ENCODE results near the gene PMP22. TPM values are rescaled to one million over a fixed set of nuclear protein-coding genes. Genes with fewer than 3 reads are reported as not detected.

Gene PMP22
- total RNA-seq = not detected

DNA sequence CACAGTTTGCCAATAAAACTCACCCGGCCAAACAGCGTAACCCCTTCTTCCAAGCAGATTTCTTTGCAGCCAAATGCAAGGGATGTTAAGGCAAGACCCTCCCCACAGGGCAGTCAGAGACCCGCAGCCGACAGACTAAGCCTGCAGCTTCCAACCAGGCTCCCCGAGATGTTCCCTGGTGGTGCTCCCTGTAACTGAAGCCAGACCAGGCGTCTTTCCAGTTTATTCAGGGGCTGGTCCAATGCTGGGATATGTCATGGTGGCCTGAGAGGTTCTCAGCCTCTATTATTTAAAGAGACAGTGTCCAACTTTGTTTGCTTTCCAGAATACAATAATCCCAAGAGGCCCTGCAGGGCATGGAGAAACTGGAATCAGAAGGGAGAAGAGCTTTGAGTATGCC is at the start of gene PMP22:
PMP22 (minus strand) TSS at position 196 of the 400 bp plus-strand sequence. CDS start 4,599 bp downstream, outside the sequence.
- CTCF ChIA-PET = no interaction called here
- H3K4me1 Mint-ChIP-seq = peaks cover 7% of the 10 kb centered on the region
- H3K36me3 Mint-ChIP-seq = no peaks in the 10 kb centered on the region
- DNase-seq = no peak
- H3K4me3 Mint-ChIP-seq = no peak within 1 kb of the TSS
- no peak for ATAC-seq
- peaks cover 85% of the 10 kb centered on the region for H3K27me3 Mint-ChIP-seq
- H3K9me3 Mint-ChIP-seq (ENCODE audit: low read depth) = no peaks in the 10 kb centered on the region
- H3K27ac Mint-ChIP-seq = no peak within 1 kb of the TSS

DNA sequence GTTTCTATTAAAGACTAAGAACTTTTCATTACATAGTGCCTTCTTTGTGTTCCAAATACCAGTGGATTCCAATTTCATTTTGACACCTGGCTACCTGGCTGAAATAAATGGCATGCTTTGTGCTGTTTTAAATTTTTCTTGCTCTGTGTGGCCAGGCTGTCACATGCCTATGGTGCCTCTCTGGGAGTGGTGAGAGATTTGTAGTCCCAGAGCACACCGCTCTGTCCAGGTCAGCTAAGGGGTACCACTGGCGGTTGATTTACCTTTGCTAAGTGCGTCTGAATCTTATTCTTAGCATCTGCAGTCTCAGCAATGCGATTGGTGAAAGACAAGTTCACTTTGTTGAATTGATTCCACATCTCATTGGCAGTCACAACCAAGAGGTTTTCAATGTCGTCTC is 46.9 kb upstream of the PMP22 start:
- no peak overlapping the region for H3K4me3 Mint-ChIP-seq
- H3K9me3 Mint-ChIP-seq (ENCODE audit: low read depth) = no peaks in the 10 kb centered on the region
- no peak overlapping the region for H3K27ac Mint-ChIP-seq
- ATAC-seq = no peak
- H3K4me1 Mint-ChIP-seq = no peaks in the 10 kb centered on the region
- CTCF ChIA-PET = no interaction called here
- no peak for DNase-seq
- H3K27me3 Mint-ChIP-seq = peaks cover 10% of the 10 kb centered on the region
- H3K36me3 Mint-ChIP-seq = no peaks in the 10 kb centered on the region

- ATAC-seq = no peak
- CTCF ChIA-PET = no interaction called here
- H3K27me3 Mint-ChIP-seq = peaks cover 5% of the 10 kb centered on the region
- H3K9me3 Mint-ChIP-seq (ENCODE audit: low read depth) = no peaks in the 10 kb centered on the region
- DNase-seq = no peak
- H3K4me3 Mint-ChIP-seq = no peak overlapping the region
- H3K4me1 Mint-ChIP-seq = no peaks in the 10 kb centered on the region
- no peaks in the 10 kb centered on the region for H3K36me3 Mint-ChIP-seq
- no peak overlapping the region for H3K27ac Mint-ChIP-seq
These were observed 44.7 kb upstream of the PMP22 start for GRCh38 chr17:15309793-15310192.

GRCh38 chr17:15309236-15309635 is 44.1 kb upstream of the PMP22 start:
- Mint-ChIP-seq H3K27ac (no peak overlapping the region), H3K9me3 (ENCODE audit: low read depth) (no peaks in the 10 kb centered on the region), H3K36me3 (no peaks in the 10 kb centered on the region), H3K4me3 (no peak overlapping the region), H3K4me1 (no peaks in the 10 kb centered on the region), H3K27me3 (peaks cover 5% of the 10 kb centered on the region)
- no peak for DNase-seq
- CTCF ChIA-PET = no interaction called here
- ATAC-seq = no peak

DNA sequence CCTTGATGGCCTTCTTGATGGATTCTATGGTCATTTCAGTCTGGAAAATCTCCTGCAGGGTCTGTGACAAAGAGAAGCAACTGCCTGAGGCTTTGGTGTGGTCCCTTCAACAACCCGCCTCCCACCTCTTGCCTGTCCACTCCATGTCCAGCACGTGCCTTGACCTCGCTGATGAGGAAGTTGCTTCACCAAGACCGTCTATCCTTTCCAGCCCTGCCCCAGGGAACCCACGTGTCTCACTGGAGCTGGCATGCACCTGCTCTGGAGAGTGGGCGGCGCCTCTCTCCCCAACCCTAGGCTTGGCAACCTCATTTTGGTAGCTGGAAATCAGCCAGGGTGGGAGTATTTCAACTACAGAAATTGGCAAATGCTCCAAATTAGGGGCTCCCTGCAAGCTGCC is 43.6 kb upstream of the PMP22 start:
- H3K9me3 Mint-ChIP-seq (ENCODE audit: low read depth) = no peaks in the 10 kb centered on the region
- CTCF ChIA-PET = no interaction called here
- peaks cover 5% of the 10 kb centered on the region for H3K27me3 Mint-ChIP-seq
- H3K4me1 Mint-ChIP-seq = no peaks in the 10 kb centered on the region
- no peak for DNase-seq
- no peak overlapping the region for H3K27ac Mint-ChIP-seq
- no peak for ATAC-seq
- no peak overlapping the region for H3K4me3 Mint-ChIP-seq
- no peaks in the 10 kb centered on the region for H3K36me3 Mint-ChIP-seq

GRCh38 chr17:15307710-15308111 is 42.6 kb upstream of the PMP22 start:
- H3K36me3 Mint-ChIP-seq = no peaks in the 10 kb centered on the region
- H3K4me1 Mint-ChIP-seq = no peaks in the 10 kb centered on the region
- H3K27ac Mint-ChIP-seq = no peak overlapping the region
- CTCF ChIA-PET = no interaction called here
- no peaks in the 10 kb centered on the region for H3K9me3 Mint-ChIP-seq (ENCODE audit: low read depth)
- no peak for DNase-seq
- H3K4me3 Mint-ChIP-seq = no peak overlapping the region
- ATAC-seq = no peak
- peaks cover 9% of the 10 kb centered on the region for H3K27me3 Mint-ChIP-seq

GRCh38 chr17:15303851-15304250 is 38.7 kb upstream of the PMP22 start:
- peaks cover 24% of the 10 kb centered on the region for H3K27me3 Mint-ChIP-seq
- no peaks in the 10 kb centered on the region for H3K36me3 Mint-ChIP-seq
- no peaks in the 10 kb centered on the region for H3K4me1 Mint-ChIP-seq
- CTCF ChIA-PET = no interaction called here
- DNase-seq = no peak
- no peak overlapping the region for H3K27ac Mint-ChIP-seq
- H3K4me3 Mint-ChIP-seq = no peak overlapping the region
- H3K9me3 Mint-ChIP-seq (ENCODE audit: low read depth) = no peaks in the 10 kb centered on the region
- ATAC-seq = no peak

DNA sequence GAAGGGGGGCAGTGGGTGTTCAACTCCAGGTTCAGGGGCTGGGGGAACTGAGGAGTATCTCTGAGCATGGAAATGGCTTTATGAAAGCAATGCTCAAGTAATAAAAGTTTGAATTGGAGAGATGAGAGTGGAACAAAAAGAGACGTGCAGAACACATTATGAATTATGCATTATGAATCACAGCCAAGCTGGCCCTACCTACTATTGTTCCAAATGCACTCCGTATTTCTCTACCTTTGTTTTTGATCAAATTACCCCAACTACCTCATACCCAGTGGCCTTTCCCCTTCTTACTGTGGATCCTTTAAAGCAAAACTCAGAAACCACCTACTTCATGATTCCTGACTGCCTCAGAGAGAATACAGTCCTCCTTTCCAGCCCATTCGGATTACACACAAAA is 38.1 kb upstream of the PMP22 start:
- H3K4me3 Mint-ChIP-seq = no peak overlapping the region
- peaks cover 24% of the 10 kb centered on the region for H3K27me3 Mint-ChIP-seq
- ATAC-seq = no peak
- H3K4me1 Mint-ChIP-seq = no peaks in the 10 kb centered on the region
- no peak for DNase-seq
- H3K27ac Mint-ChIP-seq = no peak overlapping the region
- CTCF ChIA-PET = no interaction called here
- no peaks in the 10 kb centered on the region for H3K36me3 Mint-ChIP-seq
- no peaks in the 10 kb centered on the region for H3K9me3 Mint-ChIP-seq (ENCODE audit: low read depth)

- Mint-ChIP-seq H3K4me1 (no peaks in the 10 kb centered on the region), H3K27ac (no peak overlapping the region), H3K9me3 (ENCODE audit: low read depth) (no peaks in the 10 kb centered on the region), H3K27me3 (peaks cover 24% of the 10 kb centered on the region), H3K4me3 (no peak overlapping the region), H3K36me3 (no peaks in the 10 kb centered on the region)
- ATAC-seq = no peak
- CTCF ChIA-PET = interaction anchor here (1.7 kb wide), 1 partner anchor 63 kb away, joined by 3 read pairs; no protein-coding TSS in a partner anchor
- DNase-seq = no peak
These were observed 36.7 kb upstream of the PMP22 start for GRCh38 chr17:15301845-15302244.

GRCh38 chr17:15298176-15298575 is 33.0 kb upstream of the PMP22 start:
- DNase-seq (no peak), ATAC-seq (no peak)
- Mint-ChIP-seq H3K27ac (no peak overlapping the region), H3K4me3 (no peak overlapping the region), H3K27me3 (peaks cover 22% of the 10 kb centered on the region), H3K9me3 (ENCODE audit: low read depth) (no peaks in the 10 kb centered on the region), H3K36me3 (no peaks in the 10 kb centered on the region), H3K4me1 (no peaks in the 10 kb centered on the region)
- CTCF ChIA-PET = no interaction called here

GRCh38 chr17:15293558-15293957 is 28.4 kb upstream of the PMP22 start:
- CTCF ChIA-PET = no interaction called here

GRCh38 chr17:15291674-15292361 is 26.7 kb upstream of the PMP22 start:
- H3K27me3 Mint-ChIP-seq = peaks cover 32% of the 10 kb centered on the region
- CTCF ChIA-PET = no interaction called here
- ATAC-seq (no peak), DNase-seq (no peak)
- no peak overlapping the region for H3K4me3 Mint-ChIP-seq
- H3K27ac Mint-ChIP-seq = no peak overlapping the region
- H3K36me3 Mint-ChIP-seq = no peaks in the 10 kb centered on the region
- no peaks in the 10 kb centered on the region for H3K4me1 Mint-ChIP-seq
- H3K9me3 Mint-ChIP-seq (ENCODE audit: low read depth) = no peaks in the 10 kb centered on the region

More at GRCh38 chr17:15293558-15293957, 28.4 kb upstream of the PMP22 start:
- Mint-ChIP-seq H3K27ac (no peak overlapping the region), H3K9me3 (ENCODE audit: low read depth) (no peaks in the 10 kb centered on the region), H3K27me3 (peaks cover 17% of the 10 kb centered on the region), H3K36me3 (no peaks in the 10 kb centered on the region), H3K4me1 (no peaks in the 10 kb centered on the region), H3K4me3 (no peak overlapping the region)
- ATAC-seq = no peak
- DNase-seq = no peak

GRCh38 chr17:15290605-15291004 is 25.5 kb upstream of the PMP22 start:
- DNase-seq (no peak), ATAC-seq (no peak)
- H3K27me3 Mint-ChIP-seq = peaks cover 33% of the 10 kb centered on the region
- no peaks in the 10 kb centered on the region for H3K36me3 Mint-ChIP-seq
- H3K27ac Mint-ChIP-seq = no peak overlapping the region
- no peak overlapping the region for H3K4me3 Mint-ChIP-seq
- CTCF ChIA-PET = no interaction called here
- no peaks in the 10 kb centered on the region for H3K4me1 Mint-ChIP-seq
- no peaks in the 10 kb centered on the region for H3K9me3 Mint-ChIP-seq (ENCODE audit: low read depth)

DNA sequence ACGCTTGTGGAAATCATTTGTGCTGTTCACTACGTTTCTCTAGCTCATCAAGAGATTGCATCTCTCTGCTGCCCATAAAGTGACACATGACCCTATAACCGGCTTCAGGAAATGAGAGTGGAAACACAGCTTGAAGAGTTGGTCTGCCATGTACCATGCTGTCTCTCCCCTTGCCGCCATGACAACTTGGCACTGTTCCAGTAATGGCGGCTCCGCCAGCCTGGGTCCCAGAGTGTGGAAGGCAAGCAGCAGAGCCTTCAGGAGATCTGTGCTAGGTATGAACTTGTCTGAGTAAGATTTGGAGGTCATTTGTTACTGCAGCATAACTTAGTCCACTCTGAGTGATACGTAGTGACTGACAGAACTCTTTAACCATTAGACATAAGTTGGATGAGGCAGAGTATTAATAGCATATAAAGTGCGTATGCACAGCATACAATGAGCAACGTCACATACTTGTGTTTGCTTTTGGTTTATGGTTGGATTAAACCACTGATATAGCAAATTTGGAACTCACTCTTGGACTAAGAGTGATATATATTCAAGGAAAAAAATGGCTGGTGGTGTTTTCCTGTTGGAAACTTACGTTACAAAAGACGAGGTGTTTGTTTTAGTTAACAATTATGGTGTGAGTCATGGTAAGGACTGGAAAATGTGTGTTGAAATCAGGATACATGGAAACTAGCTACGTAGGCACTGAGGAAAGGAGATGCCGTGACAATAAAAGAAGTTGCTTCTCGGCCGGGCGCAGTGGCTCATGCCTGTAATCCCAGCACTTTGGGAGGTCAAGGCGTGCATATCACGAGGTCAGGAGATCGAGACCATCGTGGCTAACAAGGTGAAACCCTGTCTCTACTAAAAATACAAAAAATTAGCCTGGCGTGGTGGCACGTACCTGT is 24.4 kb upstream of the PMP22 start:
- CTCF ChIA-PET = no interaction called here
- peaks cover 37% of the 10 kb centered on the region for H3K27me3 Mint-ChIP-seq
- H3K4me1 Mint-ChIP-seq = no peaks in the 10 kb centered on the region
- ATAC-seq = no peak
- H3K27ac Mint-ChIP-seq = no peak overlapping the region
- no peak overlapping the region for H3K4me3 Mint-ChIP-seq
- H3K36me3 Mint-ChIP-seq = no peaks in the 10 kb centered on the region
- H3K9me3 Mint-ChIP-seq (ENCODE audit: low read depth) = no peaks in the 10 kb centered on the region
- no peak for DNase-seq

Data from activated CD8-positive, alpha-beta memory T cell treated with anti-CD3 and anti-CD28 coated beads, Interleukin-2, amount 10 ng/mL, durations not matched to agents 7 days and 5 days (primary cell).